Fibroblast of skin of left quadriceps (primary cell): ENCODE results near the gene DNASE1L1.
"Not testable (repeated sequence)": the region's sequence is repeated elsewhere in the genome, so short reads cannot be mapped to it uniquely, and the experiment has no call there.

Experiments used
- DNase-seq, 2 experiments: peaks; one replicate each; pipeline ENCODE4 v3.0.0-alpha.2; 2013; ENCODE audit warnings: low read depth in 2 of 2

Gene DNASE1L1

GRCh38 chrX:154403858-154404257 is 5.2 kb downstream of the DNASE1L1 start:
- no peak for DNase-seq

- DNase-seq, result no peak
Measured at GRCh38 chrX:154403192-154403591, 5.9 kb downstream of the DNASE1L1 start.

GRCh38 chrX:154402622-154403127 is 6.4 kb downstream of the DNASE1L1 start:
- no peak for DNase-seq

- no peak for DNase-seq
Measured at GRCh38 chrX:154401918-154402621, 7.0 kb downstream of the DNASE1L1 start.

- no peak for DNase-seq
Measured at GRCh38 chrX:154401045-154401799, 7.8 kb downstream of the DNASE1L1 start.

GRCh38 chrX:154400369-154400817 is 8.7 kb downstream of the DNASE1L1 start:
- not testable (repeated sequence) for DNase-seq

GRCh38 chrX:154399527-154400368 is 9.3 kb downstream of the DNASE1L1 start:
- DNase-seq, result no peak

GRCh38 chrX:154398668-154399526 is 10.2 kb downstream of the DNASE1L1 start:
- peak in 1 of 2 experiments; percentile 56 for DNase-seq

GRCh38 chrX:154397888-154398667 is 11.0 kb downstream of the DNASE1L1 start, which contains the start of gene RPL10:
Gene RPL10, plus strand, starts transcription at chrX:154398377. Its CDS starts 143 bp downstream, at chrX:154398520.
- DNase-seq, result peak; percentile 92 to 93

GRCh38 chrX:154396973-154397887 is 11.8 kb downstream of the DNASE1L1 start:
- no peak for DNase-seq

- not testable (repeated sequence) for DNase-seq
Measured at GRCh38 chrX:154396363-154396762, 12.7 kb downstream of the DNASE1L1 start.

GRCh38 chrX:154389812-154390747 is 19.0 kb downstream of the DNASE1L1 start:
- DNase-seq, result not testable (repeated sequence)

- not testable (repeated sequence) for DNase-seq
Measured at GRCh38 chrX:154388649-154389048, 20.4 kb downstream of the DNASE1L1 start.

GRCh38 chrX:154388094-154388493 is 21.0 kb downstream of the DNASE1L1 start:
- DNase-seq, result not testable (repeated sequence)

- DNase-seq, result no peak
Measured at GRCh38 chrX:154384284-154384892, 24.7 kb downstream of the DNASE1L1 start.

- DNase-seq, result no peak
Measured at GRCh38 chrX:154383359-154384283, 25.4 kb downstream of the DNASE1L1 start.
